Liver (tissue), 9 donors: Measurements from ENCODE around the gene PTPRN2. TPM values are rescaled to one million over a fixed set of nuclear protein-coding genes. Genes with fewer than 3 reads are reported as not detected.

Source experiments
- DNase-seq: peaks from one replicate; pipeline ENCODE4 v3.0.0-alpha.2; 2017; ENCODE audit warnings: low spot score
- H3K27ac ChIP-seq, 2 donors: one replicate each; pipeline ENCODE4 v1.7.0; 2013; ENCODE audit warnings: inconsistent platforms in 2 of 2, low read length in 2 of 2, control low read depth in 1 of 2, low read depth in 1 of 2, mild to moderate bottlenecking in 1 of 2
- H3K27me3 ChIP-seq, 4 donors: one replicate each; pipeline versions ENCODE4 v1.6.1 to v1.7.0; 2013; ENCODE audit warnings: low read length in 3 of 4, inconsistent platforms in 1 of 4, mild to moderate bottlenecking in 1 of 4, moderate library complexity in 1 of 4; ENCODE audit not compliant: control insufficient read depth in 4 of 4, insufficient read depth in 4 of 4
- H3K36me3 ChIP-seq, 4 donors: one replicate each; pipeline versions ENCODE4 v1.6.1 to v1.7.0; 2013; ENCODE audit warnings: low read length in 3 of 4, mild to moderate bottlenecking in 3 of 4, low read depth in 1 of 4, moderate library complexity in 1 of 4; ENCODE audit not compliant: control insufficient read depth in 4 of 4, insufficient read depth in 3 of 4
- H3K4me1 ChIP-seq, 4 donors: one replicate each; pipeline versions ENCODE4 v1.6.1 to v1.7.0; 2013; ENCODE audit warnings: low read length in 3 of 4, mild to moderate bottlenecking in 3 of 4, moderate library complexity in 1 of 4; ENCODE audit not compliant: control insufficient read depth in 4 of 4, insufficient read depth in 4 of 4
- H3K4me3 ChIP-seq, 3 donors: one replicate each; pipeline versions ENCODE4 v1.6.1 to v1.7.0; 2013; ENCODE audit warnings: low read length in 3 of 3, control low read depth in 1 of 3, low read depth in 1 of 3, mild to moderate bottlenecking in 1 of 3
- H3K9ac ChIP-seq, 2 donors: one replicate each; pipeline ENCODE4 v1.7.0; 2013; ENCODE audit warnings: low read length in 2 of 2, mild to moderate bottlenecking in 2 of 2, moderate library complexity in 2 of 2, control low read depth in 1 of 2, low read depth in 1 of 2
- H3K9me3 ChIP-seq, 4 donors: one replicate each; pipeline versions ENCODE4 v1.6.1 to v1.7.0; 2013; ENCODE audit warnings: low read length in 3 of 4; ENCODE audit not compliant: control insufficient read depth in 4 of 4
- CTCF ChIP-seq: fragments of 150-350 bp; IDR thresholded peaks from 2 replicates; pipeline ENCODE4 v1.5.1; 2017; ENCODE audit warnings: improper control_type of control experiment, low read depth, low read length; ENCODE audit not compliant: missing input control
- EGR1 ChIP-seq, 2 donors: IDR thresholded peaks; 2 replicates each; pipeline ENCODE4 v1.6.1; 2016 to 2018; ENCODE audit warnings: antibody characterized with exemption in 2 of 2, low read depth in 2 of 2
- FOXA1 ChIP-seq: IDR thresholded peaks from 2 replicates; pipeline ENCODE4 v1.6.1; 2016; ENCODE audit warnings: antibody characterized with exemption
- FOXA2 ChIP-seq: IDR thresholded peaks from 2 replicates; pipeline ENCODE4 v1.6.1; 2016; ENCODE audit warnings: antibody characterized with exemption
- GABPA ChIP-seq, 2 donors: IDR thresholded peaks in 1 of 2; conservative IDR thresholded peaks in 1 of 2; 2 replicates each; pipeline ENCODE4 v1.6.1; 2016; ENCODE audit warnings: antibody characterized with exemption in 2 of 2, mild to moderate bottlenecking in 1 of 2, moderate library complexity in 1 of 2
- HNF4A ChIP-seq, 2 donors: conservative IDR thresholded peaks; 2 replicates each; pipeline ENCODE4 v1.6.1; 2016; ENCODE audit warnings: antibody characterized with exemption in 2 of 2, mild to moderate bottlenecking in 2 of 2
- JUND ChIP-seq, 2 donors: IDR thresholded peaks; 2 replicates each; pipeline ENCODE4 v1.6.1; 2016; ENCODE audit warnings: antibody characterized with exemption in 2 of 2
- MAX ChIP-seq: IDR thresholded peaks from 2 replicates; pipeline ENCODE4 v1.6.1; 2016; ENCODE audit warnings: antibody characterized with exemption
- NR2F2 ChIP-seq: IDR thresholded peaks from 2 replicates; pipeline ENCODE4 v1.6.1; 2016; ENCODE audit warnings: antibody characterized with exemption
- RAD21 ChIP-seq, 2 donors: IDR thresholded peaks; 2 replicates each; pipeline ENCODE4 v1.6.1; 2016; ENCODE audit warnings: antibody characterized with exemption in 2 of 2, mild to moderate bottlenecking in 2 of 2
- REST ChIP-seq: IDR thresholded peaks from 2 replicates; pipeline ENCODE4 v1.6.1; 2016; ENCODE audit warnings: antibody characterized with exemption, mild to moderate bottlenecking
- RXRA ChIP-seq, 2 donors: IDR thresholded peaks; 2 replicates each; pipeline ENCODE4 v1.6.1; 2017 to 2018; ENCODE audit warnings: antibody characterized with exemption in 2 of 2, mild to moderate bottlenecking in 1 of 2
- SP1 ChIP-seq: IDR thresholded peaks from 2 replicates; pipeline ENCODE4 v1.6.1; 2018; ENCODE audit warnings: antibody characterized with exemption, mild to moderate bottlenecking
- TAF1 ChIP-seq: conservative IDR thresholded peaks from 2 replicates; pipeline ENCODE4 v1.6.1; 2016; ENCODE audit warnings: antibody characterized with exemption, mild to moderate bottlenecking
- YY1 ChIP-seq: IDR thresholded peaks from 2 replicates; pipeline ENCODE4 v1.6.1; 2016; ENCODE audit warnings: antibody characterized with exemption, mild to moderate bottlenecking
- ZBTB33 ChIP-seq: IDR thresholded peaks from 2 replicates; pipeline ENCODE4 v1.6.1; 2016; ENCODE audit warnings: antibody characterized with exemption
- WGBS: extraction: QIAGEN DNeasy Blood & Tissue Kit; methylation state at CpG from one replicate; pipeline ENCODE4 v1.1.7; 2013; 5-methylcytosine and 5-hydroxymethylcytosine counted together
- polyA plus RNA-seq, 2 donors: library from polyadenylated mRNA; stranded (reverse) in 1 of 2; unstranded in 1 of 2; fragments of 200-250 nt in 1 of 2; fragments of >200 nt in 1 of 2; fragmentation: Nextera tagmentation in 1 of 2; extraction: Ambion mirVana in 1 of 2; gene quantifications; one replicate each; pipeline versions ENCODE4 v1.2.1 to v1.2.3, GENCODE V29; 2013 to 2015
- total RNA-seq, 2 donors: library from RNA; depleted of rRNA; stranded (reverse); fragments of >200 nt; gene quantifications; one replicate each; pipeline ENCODE4 v1.2.3, GENCODE V29; 2014
- donor health status: healthy.
- donor health status: healthy.
- donor health status: healthy.
- donor health status: healthy.
- donor health status: healthy.

The PTPRN2 gene
- total and polyA plus RNA-seq, 4 donors, result 0.75 to 1.9 (median 1.1) TPM

- Histone ChIP-seq H3K4me3 (no peak overlapping the region), H3K9me3 (no peaks in the 10 kb centered on the region), H3K27me3 (no peaks in the 10 kb centered on the region), H3K36me3 (no peaks in the 10 kb centered on the region), H3K4me1 (no peaks in the 10 kb centered on the region), H3K9ac (no peak overlapping the region), H3K27ac (no peak overlapping the region)
- no peak for TF ChIP-seq RXRA (IDR thresholded peaks at IDR 0.05)
- no peak for TF ChIP-seq FOXA1
- TF ChIP-seq ZBTB33, result no peak
- TF ChIP-seq FOXA2, result no peak
- no peak for TF ChIP-seq NR2F2
- no peak for TF ChIP-seq REST
- TF ChIP-seq GABPA (IDR thresholded peaks at IDR 0.05 in 1 of 2, conservative IDR thresholded peaks at IDR 0.05 in 1 of 2), result no peak
- no peak for TF ChIP-seq TAF1
- TF ChIP-seq YY1, result no peak
- TF ChIP-seq EGR1 (IDR thresholded peaks at IDR 0.05; ENCODE audit: low read depth in 2 of 2), result no peak
- DNase-seq, result no peak
- 85% methylated on average over 32 of the region's 32 CpGs for whole genome bisulfite sequencing
These were observed 603.9 kb downstream of the PTPRN2 start for GRCh38 chr7:157983502-157984422.

- no peak for TF ChIP-seq HNF4A (conservative IDR thresholded peaks at IDR 0.05)
- no peak for TF ChIP-seq NR2F2
- no peak for TF ChIP-seq EGR1 (IDR thresholded peaks at IDR 0.05; ENCODE audit: low read depth in 2 of 2)
- TF ChIP-seq FOXA1, result no peak
- no peak for TF ChIP-seq ZBTB33
- TF ChIP-seq SP1, result no peak
- no peak for TF ChIP-seq CTCF
- no peak for TF ChIP-seq JUND (IDR thresholded peaks at IDR 0.05)
- no peak for TF ChIP-seq RAD21 (IDR thresholded peaks at IDR 0.05)
- no peak for TF ChIP-seq FOXA2
- TF ChIP-seq RXRA (IDR thresholded peaks at IDR 0.05), result no peak
- TF ChIP-seq MAX, result no peak
- no peak for TF ChIP-seq YY1
- TF ChIP-seq REST, result no peak
- TF ChIP-seq TAF1, result no peak
- no peak overlapping the region for H3K27ac ChIP-seq
- H3K4me1 ChIP-seq, result no peaks in the 10 kb centered on the region
- no peaks in the 10 kb centered on the region for H3K27me3 ChIP-seq
- no peaks in the 10 kb centered on the region for H3K9me3 ChIP-seq
- DNase-seq, result no peak
- H3K4me3 ChIP-seq, result no peak overlapping the region
- no peaks in the 10 kb centered on the region for H3K36me3 ChIP-seq
- no peak overlapping the region for H3K9ac ChIP-seq
- WGBS, result 79% methylated on average over 5 of the region's 5 CpGs
These were observed 605.8 kb downstream of the PTPRN2 start for GRCh38 chr7:157981778-157982177.
